GM18502 (cell line): ENCODE results near the gene TSNAXIP1.

Source experiments
- ATAC-seq: cut with Tn5 transposase; IDR thresholded peaks from one replicate; pipeline ENCODE4 v1.9.1; 2021; ENCODE audit warnings: mild to moderate bottlenecking; ENCODE audit not compliant: unreplicated experiment, poor library complexity

The TSNAXIP1 gene, protein sequence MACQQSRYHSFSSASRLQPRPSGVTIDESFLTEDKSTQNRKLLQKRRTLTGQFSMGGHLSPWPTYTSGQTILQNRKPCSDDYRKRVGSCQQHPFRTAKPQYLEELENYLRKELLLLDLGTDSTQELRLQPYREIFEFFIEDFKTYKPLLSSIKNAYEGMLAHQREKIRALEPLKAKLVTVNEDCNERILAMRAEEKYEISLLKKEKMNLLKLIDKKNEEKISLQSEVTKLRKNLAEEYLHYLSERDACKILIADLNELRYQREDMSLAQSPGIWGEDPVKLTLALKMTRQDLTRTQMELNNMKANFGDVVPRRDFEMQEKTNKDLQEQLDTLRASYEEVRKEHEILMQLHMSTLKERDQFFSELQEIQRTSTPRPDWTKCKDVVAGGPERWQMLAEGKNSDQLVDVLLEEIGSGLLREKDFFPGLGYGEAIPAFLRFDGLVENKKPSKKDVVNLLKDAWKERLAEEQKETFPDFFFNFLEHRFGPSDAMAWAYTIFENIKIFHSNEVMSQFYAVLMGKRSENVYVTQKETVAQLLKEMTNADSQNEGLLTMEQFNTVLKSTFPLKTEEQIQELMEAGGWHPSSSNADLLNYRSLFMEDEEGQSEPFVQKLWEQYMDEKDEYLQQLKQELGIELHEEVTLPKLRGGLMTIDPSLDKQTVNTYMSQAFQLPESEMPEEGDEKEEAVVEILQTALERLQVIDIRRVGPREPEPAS

DNA sequence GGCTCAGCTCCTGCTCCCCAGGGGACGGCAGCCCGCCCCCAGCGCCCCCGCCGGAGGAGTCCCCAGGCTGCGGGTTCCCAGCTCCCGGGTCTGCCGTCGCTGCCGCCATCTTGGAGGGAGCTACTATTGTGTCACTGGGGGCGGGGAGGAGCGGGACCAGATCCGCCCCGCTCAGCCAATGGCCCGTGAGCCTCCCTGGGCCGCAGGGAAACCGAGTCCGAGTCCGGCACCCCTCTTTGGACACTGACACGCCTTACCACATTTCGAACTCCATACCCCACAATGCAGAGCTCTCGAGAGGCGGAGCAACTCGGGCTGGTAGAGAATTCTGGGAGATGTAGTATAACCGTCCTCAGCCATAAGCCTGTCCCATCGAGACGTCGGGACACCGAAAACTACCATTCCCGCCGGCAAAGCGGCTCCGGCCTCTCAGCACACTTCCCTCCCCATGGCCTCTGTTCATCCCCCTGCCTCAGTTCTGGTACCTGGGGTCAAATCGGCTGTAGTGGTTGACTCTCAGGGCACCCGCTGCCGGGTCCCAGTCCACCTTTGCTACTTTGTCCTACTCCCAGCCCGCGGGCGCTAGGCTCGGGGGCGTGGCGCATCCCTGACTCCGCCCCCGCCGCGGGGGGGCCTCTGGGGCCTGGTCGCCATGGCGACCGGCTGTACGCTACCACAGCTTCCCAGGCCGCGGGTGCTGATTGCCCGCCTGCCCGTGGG is at the start of gene TSNAXIP1, which contains the start of gene RANBP10:
TSS of gene TSNAXIP1 (plus strand) at position 462 of the 720 bp plus-strand sequence. CDS start 261 bp downstream, outside the sequence.
TSS of gene RANBP10 (minus strand) at position 133 of the 720 bp plus-strand sequence. CDS start at position 109, 24 bp downstream.
- ATAC-seq, result peak; percentile 89

DNA sequence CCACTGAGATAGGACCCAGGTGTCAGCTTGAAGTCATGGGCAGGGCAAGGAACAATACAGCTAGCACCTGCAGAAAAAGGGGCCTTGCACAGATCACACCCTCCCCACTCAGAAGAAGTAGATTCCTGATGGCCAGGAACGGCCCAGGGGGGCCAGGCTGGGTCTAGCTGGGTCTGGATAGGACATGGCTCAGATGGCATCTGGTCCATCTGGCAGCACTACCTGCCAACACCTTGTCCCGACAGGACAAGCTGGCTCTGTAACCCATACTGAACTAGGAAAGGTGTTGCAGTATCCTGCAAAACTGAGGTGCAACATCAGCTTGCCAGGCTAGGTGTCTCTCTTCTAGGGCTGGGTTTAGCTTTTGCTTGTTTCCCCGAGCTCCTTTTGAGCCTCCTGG is 48.7 kb upstream of the TSNAXIP1 start:
- ATAC-seq, result no peak

DNA sequence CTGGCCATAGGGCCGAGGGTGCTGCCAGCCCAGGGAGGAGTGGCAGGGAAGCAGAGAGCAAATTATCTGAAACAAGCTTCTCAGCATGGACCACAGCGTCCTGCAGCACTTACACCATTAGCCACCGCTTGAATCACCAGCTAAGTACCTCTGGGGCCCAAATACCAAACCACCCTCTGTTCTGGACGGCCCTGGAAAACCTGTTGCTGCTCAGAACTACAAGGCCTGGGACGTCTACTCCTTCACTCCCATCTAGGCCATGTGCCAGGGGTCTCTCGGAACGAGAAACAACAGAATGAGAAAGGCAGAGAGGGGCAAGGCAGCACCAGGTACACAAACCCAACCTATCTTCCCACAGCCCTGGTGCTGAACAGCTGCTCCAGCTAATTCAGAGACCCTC is 47.7 kb upstream of the TSNAXIP1 start:
- no peak for ATAC-seq

DNA sequence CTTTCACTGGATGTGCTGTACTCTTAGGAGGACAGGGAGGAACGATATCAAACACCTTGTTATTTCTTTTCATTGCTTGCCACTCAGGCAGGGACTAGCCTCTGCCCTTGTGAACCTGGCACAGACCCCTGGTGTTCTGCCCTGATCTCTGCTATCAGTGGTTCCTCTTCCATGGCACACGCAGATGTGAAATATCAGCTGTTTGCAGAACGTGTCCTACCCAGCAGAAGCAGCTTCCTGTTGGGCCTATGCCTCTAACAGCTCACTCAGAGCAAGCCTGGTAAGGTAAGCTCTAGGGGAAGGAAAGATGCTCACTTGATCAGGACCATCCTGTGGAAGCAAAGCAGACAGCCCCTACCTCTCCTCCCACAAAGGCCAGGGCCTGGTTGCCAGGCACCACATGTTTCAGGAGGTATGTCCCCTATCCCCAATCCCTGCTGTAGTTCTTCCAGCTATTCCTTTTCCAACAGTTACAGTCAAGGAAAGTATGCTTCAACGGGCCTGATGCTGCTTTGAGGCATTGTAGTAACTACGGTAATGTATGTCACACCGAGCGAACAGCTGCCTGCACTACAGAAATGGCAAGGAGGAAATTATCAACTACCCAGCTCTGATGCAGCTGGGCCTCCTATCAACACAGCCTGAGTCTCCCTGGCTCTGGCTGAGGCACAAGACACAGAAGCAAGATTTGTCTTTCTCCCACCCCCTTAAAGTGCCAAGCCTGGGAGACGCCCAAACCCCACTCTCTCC is 46.3 kb upstream of the TSNAXIP1 start:
- no peak for ATAC-seq

GRCh38 chr16:67760956-67761230 is 45.8 kb upstream of the TSNAXIP1 start:
- ATAC-seq, result no peak

GRCh38 chr16:67761924-67762323 is 44.8 kb upstream of the TSNAXIP1 start:
- ATAC-seq, result no peak

GRCh38 chr16:67762385-67762784 is 44.3 kb upstream of the TSNAXIP1 start:
- ATAC-seq, result no peak

DNA sequence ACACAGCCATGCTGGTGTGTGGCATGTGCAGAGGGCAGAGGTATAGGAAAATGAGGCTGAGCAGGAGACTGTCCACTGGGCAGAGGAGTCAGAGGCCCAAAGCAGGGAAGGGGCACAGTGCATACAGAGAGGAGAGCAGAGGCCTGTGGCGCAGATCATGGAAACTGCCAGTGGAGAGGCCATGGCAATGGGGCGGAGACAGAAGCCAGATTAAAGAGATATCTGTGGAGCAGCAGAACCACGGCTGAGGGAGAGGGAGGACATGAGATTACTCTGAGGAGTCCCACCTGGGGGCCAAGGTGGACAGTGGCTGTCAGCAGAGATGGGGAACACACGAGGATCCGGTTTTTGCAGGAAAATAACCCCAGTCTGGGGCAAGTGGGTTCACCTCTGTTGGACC is 43.6 kb upstream of the TSNAXIP1 start:
- ATAC-seq, result no peak

DNA sequence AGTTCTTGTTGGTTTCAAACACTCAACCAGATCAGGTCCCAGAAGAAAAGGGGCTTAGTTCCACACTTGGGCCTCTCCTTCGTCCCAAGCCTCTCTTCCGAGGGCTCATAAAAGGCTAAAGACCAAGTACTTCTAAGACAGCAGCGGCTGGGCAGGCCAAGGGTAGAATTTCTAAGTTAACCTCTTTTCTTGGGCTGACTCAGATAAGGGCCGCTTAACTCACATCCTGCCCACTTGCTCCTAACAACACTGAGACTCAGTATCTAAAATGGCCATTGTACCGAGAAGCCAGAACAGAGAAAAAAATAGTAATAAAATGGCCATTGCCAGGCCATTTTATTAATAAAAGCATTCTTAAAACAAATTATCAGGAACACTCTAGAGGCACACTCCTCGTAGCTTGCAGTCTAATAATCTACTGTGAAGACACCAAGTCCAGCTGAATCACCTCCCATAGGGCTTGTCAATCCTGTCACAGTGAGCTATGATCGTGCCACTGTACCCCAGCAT is 42.5 kb upstream of the TSNAXIP1 start:
- ATAC-seq, result no peak

DNA sequence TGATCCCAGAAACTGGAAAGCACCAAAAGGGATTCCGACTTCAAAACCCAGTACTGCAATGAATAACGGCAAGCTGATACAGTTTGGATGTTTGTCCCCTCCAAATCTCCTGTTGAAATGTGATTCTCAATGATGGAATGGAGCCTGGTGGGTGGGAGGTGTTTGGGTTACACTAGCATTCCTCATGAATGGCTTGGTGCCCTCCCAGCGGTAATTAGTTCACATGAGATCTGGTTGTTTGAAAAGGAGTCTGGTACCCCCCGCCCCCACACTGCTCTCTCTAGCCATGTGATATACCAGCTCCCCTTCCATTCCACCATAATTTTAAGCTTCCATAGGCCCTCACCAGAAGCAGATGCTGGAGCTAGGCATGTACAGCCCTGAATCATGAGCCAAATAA is 40.4 kb upstream of the TSNAXIP1 start:
- ATAC-seq, result no peak

GRCh38 chr16:67767953-67768352 is 38.7 kb upstream of the TSNAXIP1 start:
- no peak for ATAC-seq

- ATAC-seq, result no peak
Measured at GRCh38 chr16:67770346-67770991, 36.2 kb upstream of the TSNAXIP1 start.

- ATAC-seq, result no peak
Measured at GRCh38 chr16:67773099-67773498, 33.6 kb upstream of the TSNAXIP1 start.

DNA sequence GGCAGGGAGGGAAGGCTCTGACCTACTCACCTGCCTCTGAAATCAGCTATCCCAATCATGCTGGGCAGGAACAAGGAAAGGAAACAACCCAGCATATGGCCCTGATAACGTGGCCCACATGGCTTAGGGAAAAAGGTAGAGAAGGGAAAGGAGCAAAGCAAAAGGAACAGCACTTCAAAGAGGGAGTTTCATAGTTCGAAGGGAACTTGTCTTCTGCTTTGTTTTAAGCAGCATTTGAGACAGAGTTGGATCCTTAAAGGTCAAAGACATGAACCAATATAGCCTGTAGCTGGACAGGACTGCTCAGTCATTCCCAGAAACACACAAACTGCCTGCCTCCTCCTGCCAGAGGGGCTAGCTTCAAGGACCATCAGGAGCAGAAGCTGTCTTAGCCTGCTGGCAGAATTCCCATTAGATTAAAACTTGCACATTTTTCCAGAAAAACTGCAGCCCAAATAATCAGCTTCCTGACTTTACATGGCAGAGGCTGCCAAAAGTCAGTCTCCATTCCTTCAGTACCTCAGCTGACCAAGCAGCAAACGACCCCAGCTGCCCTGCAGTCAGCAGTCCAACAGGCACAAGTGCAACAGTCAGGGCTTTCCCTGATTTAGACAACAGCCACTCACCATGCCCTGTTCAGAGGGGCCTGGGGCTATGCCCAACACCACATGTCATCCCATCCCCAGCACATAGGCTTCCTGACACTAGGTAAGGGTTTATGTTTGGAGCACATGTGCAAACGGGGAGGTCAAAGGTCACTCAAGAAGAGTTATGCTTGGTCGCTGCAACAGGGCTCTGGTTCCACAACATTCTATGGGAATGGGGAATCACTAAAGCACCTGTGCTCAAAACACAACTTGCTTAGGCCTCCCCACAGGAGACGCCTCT is 32.9 kb upstream of the TSNAXIP1 start:
- ATAC-seq, result no peak

DNA sequence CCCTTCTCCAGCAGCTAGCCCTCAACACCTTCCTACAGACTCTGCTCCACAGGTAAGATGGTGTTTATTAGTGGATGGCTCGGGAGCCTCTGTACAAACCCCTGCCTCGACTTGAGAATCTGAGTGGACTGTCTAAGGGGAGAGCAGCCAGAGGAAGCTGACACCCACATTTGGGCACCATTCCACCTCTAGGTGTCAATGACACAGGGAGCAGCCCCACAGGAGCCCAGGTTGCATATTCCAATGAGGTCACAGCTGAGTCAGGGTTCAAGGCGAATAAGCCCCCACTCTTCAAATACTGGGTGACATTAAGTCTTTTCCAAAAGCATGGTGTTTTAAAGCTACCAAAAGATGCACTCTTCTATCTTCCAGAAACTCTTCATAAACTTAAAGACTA is 32.2 kb upstream of the TSNAXIP1 start:
- no peak for ATAC-seq

GRCh38 chr16:67775273-67775672 is 31.4 kb upstream of the TSNAXIP1 start:
- ATAC-seq, result no peak

DNA sequence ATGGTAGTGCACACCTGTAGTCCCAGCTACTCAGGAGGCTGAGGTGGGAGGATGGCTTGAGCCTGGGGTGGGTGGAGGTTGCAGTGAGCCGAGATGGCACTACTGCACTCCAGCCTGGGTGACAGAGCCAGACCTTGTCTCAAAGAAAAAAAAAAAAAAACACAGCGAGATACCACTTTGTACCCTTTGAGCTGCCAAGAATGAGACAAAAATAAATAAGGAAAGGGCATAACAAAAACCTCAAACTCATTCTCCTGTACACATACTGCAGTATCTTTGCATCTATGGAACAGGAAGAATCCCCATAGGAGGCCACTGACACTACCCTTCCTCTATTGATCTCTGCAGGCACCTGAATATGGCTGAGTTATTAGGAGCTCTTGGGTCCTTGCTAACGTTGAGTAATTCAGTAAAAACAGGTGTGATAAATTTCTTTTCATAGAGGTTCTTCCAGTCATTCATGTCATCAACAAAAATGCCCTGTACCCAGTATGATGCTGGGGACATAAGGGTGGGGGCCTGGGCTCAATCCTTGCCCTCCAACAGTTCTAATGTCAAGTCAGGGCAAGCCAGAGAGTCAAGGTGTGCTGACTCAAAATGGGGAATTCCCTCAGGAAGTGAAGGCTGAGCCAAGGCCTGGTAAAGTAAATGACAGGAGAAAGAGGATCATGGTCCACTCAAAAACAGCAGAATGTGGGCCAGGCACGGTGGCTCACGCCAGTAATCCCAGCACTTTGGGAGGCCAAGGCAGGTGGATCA is 27.3 kb upstream of the TSNAXIP1 start:
- ATAC-seq, result no peak
